Measurements from ENCODE around the gene SPIRE2. TPM values are rescaled to one million over a fixed set of nuclear protein-coding genes. Genes with fewer than 3 reads are reported as not detected.

The SPIRE2 gene
- total and polyA plus RNA-seq, 9 donors: 0.95 to 28.7 (median 2.9) TPM

DNA sequence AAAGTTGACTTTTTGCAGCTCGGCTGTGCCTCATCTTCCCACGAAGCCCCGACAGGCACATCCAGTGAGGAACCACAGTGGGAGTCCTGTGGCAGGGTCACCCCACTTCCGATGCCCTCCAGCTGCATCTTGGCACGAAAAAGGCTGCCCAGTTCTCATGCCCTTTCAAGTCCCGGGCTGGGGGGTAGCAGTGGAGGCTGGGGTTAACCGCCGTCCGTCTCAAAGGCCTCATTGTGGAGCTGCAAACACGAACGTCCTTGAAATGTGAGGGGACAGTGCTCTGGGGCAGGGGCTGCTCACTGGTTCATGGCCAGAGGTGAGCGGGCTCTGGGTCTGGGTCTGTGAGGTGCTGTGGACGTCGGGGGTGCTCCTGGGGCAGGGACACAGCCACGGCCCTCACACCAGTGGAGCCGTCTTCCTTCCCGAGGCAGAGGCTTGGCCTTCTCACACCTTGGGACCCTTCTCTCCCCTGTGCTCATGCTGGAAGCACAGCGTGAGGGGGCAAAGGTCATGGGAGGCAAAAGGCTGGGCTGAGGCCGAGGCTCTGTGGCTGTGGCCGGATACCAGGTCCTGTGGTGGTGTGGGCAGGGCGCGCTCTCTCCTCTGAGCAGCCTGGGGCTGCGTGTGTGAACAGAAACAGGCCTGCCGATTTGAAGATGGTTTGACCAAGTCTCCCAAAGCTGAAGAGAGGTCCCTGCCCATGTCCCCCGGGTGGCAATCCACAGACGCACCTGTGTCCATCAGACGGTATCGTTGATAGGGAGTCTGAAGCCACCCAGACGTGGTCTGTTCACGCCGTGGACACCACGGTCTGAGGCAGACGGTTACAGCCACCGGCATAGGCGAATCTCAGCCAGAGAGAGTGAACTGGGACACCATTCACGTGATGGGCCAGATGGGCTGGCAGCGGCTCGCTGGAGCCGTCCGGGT, 87.3 kb downstream of the SPIRE2 start:
- H3K9me3 ChIP-seq: no peaks in the 10 kb centered on the region
- H3K27ac ChIP-seq: no peak overlapping the region
- intact Hi-C loops (cut with DNase I): no loop called here
- DNase-seq: no peak
- H3K4me3 ChIP-seq: no peak overlapping the region
- 58 to 70% (median 66%) methylated on average over 40 of the region's 40 CpGs for WGBS, 3 donors
- TF ChIP-seq POLR2A (IDR thresholded peaks at IDR 0.05): no peak
- TF ChIP-seq, protein P1, sequence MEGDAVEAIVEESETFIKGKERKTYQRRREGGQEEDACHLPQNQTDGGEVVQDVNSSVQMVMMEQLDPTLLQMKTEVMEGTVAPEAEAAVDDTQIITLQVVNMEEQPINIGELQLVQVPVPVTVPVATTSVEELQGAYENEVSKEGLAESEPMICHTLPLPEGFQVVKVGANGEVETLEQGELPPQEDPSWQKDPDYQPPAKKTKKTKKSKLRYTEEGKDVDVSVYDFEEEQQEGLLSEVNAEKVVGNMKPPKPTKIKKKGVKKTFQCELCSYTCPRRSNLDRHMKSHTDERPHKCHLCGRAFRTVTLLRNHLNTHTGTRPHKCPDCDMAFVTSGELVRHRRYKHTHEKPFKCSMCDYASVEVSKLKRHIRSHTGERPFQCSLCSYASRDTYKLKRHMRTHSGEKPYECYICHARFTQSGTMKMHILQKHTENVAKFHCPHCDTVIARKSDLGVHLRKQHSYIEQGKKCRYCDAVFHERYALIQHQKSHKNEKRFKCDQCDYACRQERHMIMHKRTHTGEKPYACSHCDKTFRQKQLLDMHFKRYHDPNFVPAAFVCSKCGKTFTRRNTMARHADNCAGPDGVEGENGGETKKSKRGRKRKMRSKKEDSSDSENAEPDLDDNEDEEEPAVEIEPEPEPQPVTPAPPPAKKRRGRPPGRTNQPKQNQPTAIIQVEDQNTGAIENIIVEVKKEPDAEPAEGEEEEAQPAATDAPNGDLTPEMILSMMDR (IDR thresholded peaks at IDR 0.05): no peak
- no peak for TF ChIP-seq EP300 (IDR thresholded peaks at IDR 0.05)
- peaks cover 8% of the 10 kb centered on the region for H3K4me1 ChIP-seq (ENCODE audit: insufficient read depth)
- no peaks in the 10 kb centered on the region for H3K27me3 ChIP-seq
- no peaks in the 10 kb centered on the region for H3K36me3 ChIP-seq

DNA sequence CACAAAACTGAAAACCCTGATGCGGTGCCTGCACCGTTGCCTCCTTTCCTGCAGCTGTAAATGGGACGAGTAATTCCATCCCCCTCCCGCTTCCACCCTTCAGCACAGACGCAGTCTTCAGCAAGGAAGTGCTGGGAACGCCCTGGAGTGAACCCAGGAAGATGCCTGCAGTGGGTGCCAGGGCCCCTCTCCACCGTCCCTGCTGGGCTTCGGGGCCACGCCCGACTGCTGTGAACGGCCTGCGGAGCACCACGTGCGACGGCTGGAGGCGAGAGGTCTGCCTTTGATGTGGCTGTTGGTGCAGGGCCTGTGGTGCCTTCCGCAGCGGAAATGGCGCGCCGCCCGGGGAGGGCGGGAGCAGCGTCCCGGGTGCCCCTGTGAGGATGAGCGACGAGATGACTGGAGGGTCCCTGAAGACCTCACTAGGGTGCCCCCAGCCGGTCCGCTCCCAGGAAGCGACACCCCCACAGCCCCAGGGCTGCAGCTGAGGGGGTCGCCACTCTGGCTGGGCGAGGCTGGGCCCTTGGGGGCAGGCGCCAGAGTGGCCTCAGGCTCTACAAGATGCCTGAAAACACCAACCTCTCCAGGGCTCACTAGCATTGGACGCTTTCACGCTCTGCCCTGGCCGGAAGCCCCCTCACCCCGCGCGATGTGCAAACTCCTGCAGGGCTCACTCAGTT, 89.6 kb downstream of the SPIRE2 start:
- WGBS, 3 donors: 0 to 1% (median 0%) methylated on average over 39 of the region's 39 CpGs
- H3K4me3 ChIP-seq: peak overlapping the region; percentile 19
- peak; percentile 68 to 83 (median 72) for DNase-seq
- intact Hi-C loops (cut with DNase I): no loop called here
- H3K27me3 ChIP-seq: no peaks in the 10 kb centered on the region
- TF ChIP-seq, protein P1 (IDR thresholded peaks at IDR 0.05): no peak
- H3K27ac ChIP-seq: no peak overlapping the region
- no peaks in the 10 kb centered on the region for H3K9me3 ChIP-seq
- no peaks in the 10 kb centered on the region for H3K36me3 ChIP-seq
- H3K4me1 ChIP-seq (ENCODE audit: insufficient read depth): peaks cover 8% of the 10 kb centered on the region

DNA sequence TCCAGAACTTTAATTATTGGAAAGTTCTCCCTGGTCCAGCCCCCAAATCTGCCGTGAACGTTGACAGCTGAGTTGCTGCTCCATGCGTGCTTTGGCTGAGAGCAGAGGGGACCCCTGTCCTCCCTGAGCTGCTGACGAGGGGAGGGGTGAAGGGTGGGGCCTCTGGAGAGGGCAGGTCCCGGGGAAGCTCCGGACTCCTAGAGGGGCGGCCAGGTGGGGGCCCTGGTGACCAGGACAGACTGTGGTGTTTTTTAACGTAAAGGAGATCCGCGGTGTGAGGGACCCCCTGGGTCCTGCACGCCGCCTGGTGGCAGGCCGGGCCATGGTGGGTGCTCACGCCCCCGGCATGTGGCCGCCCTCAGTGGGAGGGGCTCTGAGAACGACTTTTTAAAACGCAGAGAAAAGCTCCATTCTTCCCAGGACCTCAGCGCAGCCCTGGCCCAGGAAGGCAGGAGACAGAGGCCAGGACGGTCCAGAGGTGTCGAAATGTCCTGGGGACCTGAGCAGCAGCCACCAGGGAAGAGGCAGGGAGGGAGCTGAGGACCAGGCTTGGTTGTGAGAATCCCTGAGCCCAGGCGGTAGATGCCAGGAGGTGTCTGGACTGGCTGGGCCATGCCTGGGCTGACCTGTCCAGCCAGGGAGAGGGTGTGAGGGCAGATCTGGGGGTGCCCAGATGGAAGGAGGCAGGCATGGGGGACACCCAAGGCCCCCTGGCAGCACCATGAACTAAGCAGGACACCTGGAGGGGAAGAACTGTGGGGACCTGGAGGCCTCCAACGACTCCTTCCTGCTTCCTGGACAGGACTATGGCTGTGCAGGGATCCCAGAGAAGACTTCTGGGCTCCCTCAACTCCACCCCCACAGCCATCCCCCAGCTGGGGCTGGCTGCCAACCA, 90.4 kb downstream of the SPIRE2 start, which contains the start of gene MC1R:
Gene MC1R (plus strand): TSS at position 410 of the 895 bp plus-strand sequence. CDS start 397 bp downstream, at position 807.
- H3K4me1 ChIP-seq (ENCODE audit: insufficient read depth): peaks cover 12% of the 10 kb centered on the region
- H3K27me3 ChIP-seq: no peaks in the 10 kb centered on the region
- peak within 1 kb of the TSS; percentile 19 for H3K4me3 ChIP-seq
- DNase-seq: peak in 1 of 5 donors; percentile 53
- TF ChIP-seq POLR2A (IDR thresholded peaks at IDR 0.05) (no peak), EP300 (IDR thresholded peaks at IDR 0.05) (no peak)
- TF ChIP-seq, protein P1 (IDR thresholded peaks at IDR 0.05): peak in 2 of 3 donors; percentile 17 to 42
- no peaks in the 10 kb centered on the region for H3K36me3 ChIP-seq
- no peaks in the 10 kb centered on the region for H3K9me3 ChIP-seq
- no peak within 1 kb of the TSS for H3K27ac ChIP-seq
- intact Hi-C loops (cut with DNase I): no loop called here
- 5 to 7% (median 7%) methylated on average over 22 to 23 of the region's 23 CpGs for WGBS, 3 donors
